ENCODE results near the gene EIF3A. TPM values are rescaled to one million over a fixed set of nuclear protein-coding genes. Genes with fewer than 3 reads are reported as not detected.

The EIF3A gene
- total and polyA plus RNA-seq, 2 of the 8 experiments (the other 6 are each of a cell fraction or from before 2014, with no cell fraction given), result 26.8 to 209 TPM

DNA sequence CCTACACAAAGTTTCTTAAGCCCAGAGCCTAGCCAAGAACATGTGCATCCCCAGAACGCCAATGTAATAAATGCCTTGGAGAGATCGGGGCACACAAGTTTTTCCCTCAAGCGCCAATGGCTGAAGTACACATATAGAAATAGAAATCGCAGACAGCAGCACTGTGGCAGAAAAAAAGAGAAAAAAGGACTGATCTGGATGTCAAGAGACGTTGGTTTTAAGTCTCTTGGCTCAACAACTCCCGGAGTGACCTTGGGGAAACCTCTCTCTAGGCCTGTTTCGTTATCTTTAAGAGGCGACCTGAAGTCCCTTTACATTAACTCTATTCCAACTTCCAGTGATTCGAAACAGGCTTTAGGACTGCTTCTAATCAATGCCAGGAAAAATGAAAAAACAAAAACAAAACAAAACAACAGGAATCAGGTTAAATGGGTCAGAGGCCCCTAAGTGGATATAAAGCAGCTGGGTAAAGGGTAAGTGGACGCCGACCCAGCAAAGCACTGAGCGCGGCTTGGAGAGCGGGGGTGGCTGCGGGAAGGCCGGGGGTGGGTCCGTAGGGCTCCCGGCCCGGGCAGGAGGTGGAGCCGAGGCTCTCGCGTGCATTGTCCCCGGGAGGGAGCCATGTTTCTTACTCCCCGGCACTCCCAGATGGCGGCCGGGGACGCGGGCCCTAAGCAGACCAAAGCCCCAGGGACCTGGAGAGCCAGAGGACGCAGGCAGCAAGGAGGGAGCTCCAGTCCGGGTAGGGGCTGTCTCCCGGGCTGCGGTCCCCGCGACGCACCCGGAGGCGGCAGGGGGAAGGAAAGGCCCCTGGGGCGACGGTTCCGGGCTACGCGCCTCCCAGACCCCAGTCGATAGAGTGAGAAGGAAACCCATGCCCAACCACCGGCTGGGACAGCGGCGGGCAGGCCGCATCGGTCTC is 757 bp downstream of the EIF3A start (continued):
- TF ChIP-seq, protein P1, sequence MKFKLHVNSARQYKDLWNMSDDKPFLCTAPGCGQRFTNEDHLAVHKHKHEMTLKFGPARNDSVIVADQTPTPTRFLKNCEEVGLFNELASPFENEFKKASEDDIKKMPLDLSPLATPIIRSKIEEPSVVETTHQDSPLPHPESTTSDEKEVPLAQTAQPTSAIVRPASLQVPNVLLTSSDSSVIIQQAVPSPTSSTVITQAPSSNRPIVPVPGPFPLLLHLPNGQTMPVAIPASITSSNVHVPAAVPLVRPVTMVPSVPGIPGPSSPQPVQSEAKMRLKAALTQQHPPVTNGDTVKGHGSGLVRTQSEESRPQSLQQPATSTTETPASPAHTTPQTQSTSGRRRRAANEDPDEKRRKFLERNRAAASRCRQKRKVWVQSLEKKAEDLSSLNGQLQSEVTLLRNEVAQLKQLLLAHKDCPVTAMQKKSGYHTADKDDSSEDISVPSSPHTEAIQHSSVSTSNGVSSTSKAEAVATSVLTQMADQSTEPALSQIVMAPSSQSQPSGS (IDR thresholded peaks at IDR 0.05; ENCODE audit: low read length), result no peak
- TF ChIP-seq KDM4A (IDR thresholded peaks at IDR 0.05; ENCODE audit: low read depth, low read length, severe bottlenecking) (no peak), RXRA (IDR thresholded peaks at IDR 0.05; ENCODE audit: insufficient read depth, low read depth, low read length) (no peak), SUZ12 (IDR thresholded peaks at IDR 0.05; ENCODE audit: low read length) (no peak), CHD2 (IDR thresholded peaks at IDR 0.05; ENCODE audit: low read length) (peak; percentile 51), SRF (IDR thresholded peaks at IDR 0.05; ENCODE audit: low read depth, low read length) (no peak), PHF8 (conservative IDR thresholded peaks at IDR 0.05; ENCODE audit: low read depth, low read length) (0 out of 2 replicates have a peak, but pooled peaks have one; percentile 61), JUND (IDR thresholded peaks at IDR 0.05; ENCODE audit: low read length) (no peak), KDM1A (IDR thresholded peaks at IDR 0.05; ENCODE audit: borderline replicate concordance, low read length) (no peak), CBX8 (IDR thresholded peaks at IDR 0.05; ENCODE audit: borderline replicate concordance, low read depth, low read length) (no peak), HDAC2 (IDR thresholded peaks at IDR 0.05; ENCODE audit: borderline replicate concordance in 1 of 2, low read depth in 2 of 2, low read length in 2 of 2) (no peak; a peak in 1 of 4 replicates), CREB1 (IDR thresholded peaks at IDR 0.05) (no peak), SIN3A (conservative IDR thresholded peaks at IDR 0.05 in 1 of 2, IDR thresholded peaks at IDR 0.05 in 1 of 2; ENCODE audit: low read depth in 1 of 2, low read length in 2 of 2) (peak in 1 of 2 experiments; percentile 34; a peak in 1 of 4 replicates), JUN (IDR thresholded peaks at IDR 0.05; ENCODE audit: low read depth, low read length) (no peak), POLR2AphosphoS5 (IDR thresholded peaks at IDR 0.05; ENCODE audit: low read depth, low read length) (peak; percentile 47; the same call in 1 of the 2 replicates), BRCA1 (IDR thresholded peaks at IDR 0.05; ENCODE audit: low read depth, low read length) (peak; percentile 28; the same call in 1 of the 2 replicates), POLR2A (IDR thresholded peaks at IDR 0.05; ENCODE audit: control extremely low read depth in 1 of 2, low read depth in 2 of 2, low read length in 2 of 2) (no peak; a peak in 1 of 3 replicates), NANOG (IDR thresholded peaks at IDR 0.05; ENCODE audit: insufficient read depth, low read depth, low read length, poor library complexity, severe bottlenecking) (no peak), SP1 (IDR thresholded peaks at IDR 0.05; ENCODE audit: low read depth, low read length) (no peak), TBP (IDR thresholded peaks at IDR 0.05; ENCODE audit: low read depth, low read length) (peak; percentile 53; the same call in 1 of the 2 replicates)
- TF ChIP-seq, protein P2, sequence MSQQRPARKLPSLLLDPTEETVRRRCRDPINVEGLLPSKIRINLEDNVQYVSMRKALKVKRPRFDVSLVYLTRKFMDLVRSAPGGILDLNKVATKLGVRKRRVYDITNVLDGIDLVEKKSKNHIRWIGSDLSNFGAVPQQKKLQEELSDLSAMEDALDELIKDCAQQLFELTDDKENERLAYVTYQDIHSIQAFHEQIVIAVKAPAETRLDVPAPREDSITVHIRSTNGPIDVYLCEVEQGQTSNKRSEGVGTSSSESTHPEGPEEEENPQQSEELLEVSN (IDR thresholded peaks at IDR 0.05), result no peak
